SU-DHL-6 (cell line): ENCODE data around the gene RFC4.

Experiments used
- EZH2phosphoT487 ChIP-seq: fragments of 200-600 bp; sonication (generic), shearing (Covaris generic); conservative IDR thresholded peaks from 2 replicates; pipeline ENCODE4 v1.6.1; 2018; ENCODE audit warnings: mild to moderate bottlenecking, antibody characterized with exemption, low read length, moderate library complexity, mixed read lengths
- TF ChIP-seq, protein P1 (sequence below): fragments of 200-600 bp; sonication (generic); IDR thresholded peaks from one replicate; pipeline ENCODE4 v1.5.1; 2017; ENCODE audit warnings: antibody characterized with exemption, mild to moderate bottlenecking, low read length, moderate library complexity; ENCODE audit not compliant: insufficient read depth, poor library complexity, severe bottlenecking

DNA sequence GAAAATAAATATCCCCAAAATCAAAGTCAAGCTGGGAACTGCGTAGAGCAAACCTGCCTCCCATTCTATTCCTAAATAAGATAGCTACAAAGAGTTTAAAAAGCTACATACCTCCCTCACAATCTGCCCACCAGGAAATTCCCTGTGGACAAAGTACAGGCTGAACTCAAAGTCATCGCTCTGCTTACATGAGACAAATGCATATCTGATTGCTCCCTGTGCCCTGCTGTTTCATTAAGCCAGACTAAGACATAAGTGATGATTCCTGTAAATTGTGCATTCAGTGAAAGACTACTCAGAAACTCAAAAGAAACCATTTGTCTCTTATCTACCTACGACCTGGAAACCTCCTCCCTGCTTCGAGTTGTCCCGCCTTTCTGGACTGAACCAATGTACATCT, 51.4 kb downstream of the RFC4 start:
- TF ChIP-seq, protein P1, sequence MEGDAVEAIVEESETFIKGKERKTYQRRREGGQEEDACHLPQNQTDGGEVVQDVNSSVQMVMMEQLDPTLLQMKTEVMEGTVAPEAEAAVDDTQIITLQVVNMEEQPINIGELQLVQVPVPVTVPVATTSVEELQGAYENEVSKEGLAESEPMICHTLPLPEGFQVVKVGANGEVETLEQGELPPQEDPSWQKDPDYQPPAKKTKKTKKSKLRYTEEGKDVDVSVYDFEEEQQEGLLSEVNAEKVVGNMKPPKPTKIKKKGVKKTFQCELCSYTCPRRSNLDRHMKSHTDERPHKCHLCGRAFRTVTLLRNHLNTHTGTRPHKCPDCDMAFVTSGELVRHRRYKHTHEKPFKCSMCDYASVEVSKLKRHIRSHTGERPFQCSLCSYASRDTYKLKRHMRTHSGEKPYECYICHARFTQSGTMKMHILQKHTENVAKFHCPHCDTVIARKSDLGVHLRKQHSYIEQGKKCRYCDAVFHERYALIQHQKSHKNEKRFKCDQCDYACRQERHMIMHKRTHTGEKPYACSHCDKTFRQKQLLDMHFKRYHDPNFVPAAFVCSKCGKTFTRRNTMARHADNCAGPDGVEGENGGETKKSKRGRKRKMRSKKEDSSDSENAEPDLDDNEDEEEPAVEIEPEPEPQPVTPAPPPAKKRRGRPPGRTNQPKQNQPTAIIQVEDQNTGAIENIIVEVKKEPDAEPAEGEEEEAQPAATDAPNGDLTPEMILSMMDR: no peak
- no peak for TF ChIP-seq EZH2phosphoT487
